CD4-positive, alpha-beta T cell treated with Interferon alpha-2 for 1 hour (primary cell): ENCODE measurements around the gene GLB1L.
"Not testable (repeated sequence)": the region's sequence is repeated elsewhere in the genome, so short reads cannot be mapped to it uniquely, and the experiment has no call there.

Source experiments
- DNase-seq, 2 donors: peaks; one replicate each; pipeline ENCODE4 v3.0.0-alpha.2; 2020 to 2022

Gene GLB1L

DNA sequence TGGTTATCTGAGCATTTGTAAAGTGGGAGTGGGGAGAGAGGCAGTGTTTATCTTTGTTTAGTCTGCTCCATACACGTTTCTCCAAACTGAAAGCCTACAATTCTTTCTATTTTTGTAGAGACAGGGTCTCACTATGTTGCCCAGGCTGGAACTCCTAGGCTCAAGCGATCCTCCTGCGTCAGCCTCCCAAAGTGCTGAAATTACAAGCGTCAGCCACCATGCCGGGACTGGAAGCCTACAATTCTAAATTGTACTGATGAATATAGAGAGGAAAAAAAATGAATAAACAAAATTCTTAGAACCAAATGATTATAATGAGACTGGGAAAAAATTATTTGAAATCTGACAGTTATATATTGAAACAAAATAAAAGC, 40.1 kb downstream of the GLB1L start:
- no peak for DNase-seq

DNA sequence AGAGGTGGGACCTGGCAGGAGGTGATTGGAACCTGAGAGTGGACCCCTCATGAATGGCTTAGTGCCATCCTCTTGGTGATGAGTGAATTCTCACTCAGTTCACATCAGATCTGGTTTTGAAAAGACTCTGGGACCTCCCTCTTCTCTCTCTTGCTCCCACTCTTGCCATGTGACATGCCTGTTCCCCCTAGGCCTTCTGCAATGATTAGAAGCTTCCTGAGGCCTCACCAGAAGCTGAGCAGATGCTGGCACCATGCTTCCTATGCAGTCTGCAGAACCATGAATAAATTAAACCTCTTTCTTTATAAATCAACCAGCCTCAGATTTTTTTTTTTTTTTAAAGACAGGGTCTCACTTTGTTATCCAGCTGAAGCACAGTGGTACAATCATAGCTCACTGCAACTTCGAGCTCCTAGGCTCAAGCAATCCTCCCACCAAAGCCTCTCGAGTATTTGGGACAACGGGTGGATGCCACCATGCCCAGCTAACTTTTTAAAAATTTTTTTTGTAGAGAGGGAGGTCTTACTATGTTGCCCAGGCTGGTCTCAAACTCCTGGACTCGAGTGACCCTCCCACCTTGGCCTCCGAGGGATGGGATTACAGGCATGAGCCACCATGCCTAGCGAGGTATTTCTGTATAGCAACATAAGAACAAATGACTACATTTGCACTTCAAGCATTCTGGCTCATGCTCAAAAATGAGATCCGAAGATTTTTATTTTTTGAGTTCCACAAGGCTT, 40.6 kb downstream of the GLB1L start:
- no peak for DNase-seq

DNA sequence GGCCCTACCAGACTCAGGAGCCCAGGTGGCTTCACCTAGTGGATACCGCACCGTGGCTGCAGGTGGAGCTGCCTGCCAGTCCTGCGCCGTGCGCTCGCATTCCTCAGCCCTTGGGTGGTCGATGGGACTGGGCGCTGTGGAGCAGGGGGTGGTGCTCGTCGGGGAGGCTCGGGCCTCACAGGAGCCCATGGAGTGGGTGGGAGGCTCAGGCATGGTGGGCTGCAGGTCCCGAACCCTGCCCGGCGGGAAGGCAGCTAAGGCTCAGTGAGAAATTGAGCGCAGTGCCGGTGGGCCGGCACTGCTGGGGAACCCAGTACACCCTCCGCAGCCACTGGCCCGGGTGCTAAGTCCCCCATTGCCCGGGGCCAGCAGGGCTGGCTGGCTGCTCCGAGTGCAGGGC, 43.9 kb downstream of the GLB1L start:
- not testable (repeated sequence) for DNase-seq

DNA sequence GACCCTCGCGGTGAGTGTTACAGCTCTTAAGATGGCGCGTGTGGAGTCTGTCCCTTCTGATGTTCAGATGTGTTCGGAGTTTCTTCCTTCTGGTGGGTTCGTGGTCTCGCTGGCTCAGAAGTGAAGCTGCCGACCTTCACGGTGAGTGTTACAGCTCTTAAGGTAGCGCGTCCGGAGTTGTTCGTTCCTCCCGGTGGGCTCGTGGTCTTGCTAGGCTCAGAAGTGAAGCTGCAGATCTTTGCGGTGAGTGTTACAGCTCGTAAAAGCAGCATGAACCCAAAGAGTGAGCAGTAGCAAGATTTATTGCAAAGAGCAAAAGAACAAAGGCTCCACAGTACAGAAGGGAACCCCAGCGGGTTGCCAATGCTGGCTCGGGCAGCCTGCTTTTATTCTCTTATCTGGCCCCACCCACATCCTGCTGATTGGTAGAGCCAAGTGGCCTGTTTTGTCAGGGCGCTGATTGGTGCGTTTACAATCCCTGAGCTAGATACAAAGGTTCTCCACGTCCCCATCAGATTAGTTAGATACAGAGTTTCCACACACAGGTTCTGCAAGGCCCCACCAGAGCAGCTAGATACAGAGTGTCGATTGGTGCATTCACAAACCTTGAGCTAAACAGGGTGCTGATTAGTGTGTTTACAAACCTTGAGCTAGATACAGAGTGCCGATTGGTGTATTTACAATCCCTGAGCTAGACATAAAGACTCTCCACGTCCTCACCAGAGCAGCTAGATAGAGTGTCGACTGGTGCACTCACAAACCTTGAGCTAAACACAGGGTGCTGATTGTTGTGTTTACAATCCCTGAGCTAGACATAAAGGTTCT, 44.5 kb downstream of the GLB1L start:
- peak; percentile 27 to 57 for DNase-seq

DNA sequence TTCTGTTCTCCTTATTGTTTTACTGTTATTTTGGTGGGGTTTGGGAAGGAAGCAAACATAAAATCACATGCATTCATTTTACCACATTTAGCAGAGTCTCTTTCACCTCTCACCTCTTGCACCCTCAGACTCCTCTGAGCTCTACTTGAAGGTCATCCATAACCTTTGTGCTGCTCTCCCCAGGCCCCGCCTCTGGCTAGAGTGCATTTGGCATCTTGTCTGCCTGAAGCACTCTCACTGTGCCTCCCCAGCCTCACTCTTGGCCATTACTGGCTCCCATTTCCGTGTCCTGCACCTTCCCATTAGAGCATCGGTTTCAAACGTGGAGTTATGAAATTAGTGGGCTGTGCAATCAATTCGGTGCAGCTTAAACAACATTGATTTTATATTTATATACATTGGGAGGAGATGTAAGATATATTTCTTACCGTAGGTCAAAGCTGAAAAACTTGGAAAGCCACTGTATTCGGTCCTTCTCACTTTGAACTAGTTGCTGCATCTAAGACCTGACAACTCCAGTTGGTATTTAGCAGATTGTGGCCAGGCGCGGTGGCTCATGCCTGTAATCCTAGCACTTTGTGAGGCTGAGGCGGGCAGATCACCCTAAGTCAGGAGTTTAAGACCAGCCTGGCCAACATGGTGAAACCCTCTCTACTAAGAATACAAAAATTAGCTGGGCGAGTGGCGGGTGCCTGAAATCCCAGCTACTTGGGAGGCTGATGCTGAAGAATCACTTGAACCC, 45.6 kb downstream of the GLB1L start:
- no peak for DNase-seq

DNA sequence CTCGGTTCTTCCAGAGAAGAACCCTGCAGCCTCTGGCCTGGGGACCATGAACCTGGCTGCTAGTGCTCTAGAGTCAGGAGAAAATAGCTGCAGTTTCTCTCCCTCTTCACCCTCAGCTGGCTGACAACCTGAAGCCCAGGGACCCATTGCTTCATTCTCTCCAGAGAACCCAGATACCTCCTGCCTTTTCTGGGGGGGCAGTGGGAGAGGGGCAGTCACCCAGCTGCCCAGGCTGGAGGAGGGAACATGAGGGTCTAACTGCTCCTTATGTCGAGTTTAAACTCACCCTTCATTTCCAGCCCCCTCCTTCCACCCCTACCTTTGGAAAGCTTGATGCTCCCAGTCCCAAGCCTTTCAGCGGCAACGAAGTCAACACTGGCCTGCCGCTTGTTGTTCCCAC, 46.3 kb downstream of the GLB1L start:
- DNase-seq: no peak

DNA sequence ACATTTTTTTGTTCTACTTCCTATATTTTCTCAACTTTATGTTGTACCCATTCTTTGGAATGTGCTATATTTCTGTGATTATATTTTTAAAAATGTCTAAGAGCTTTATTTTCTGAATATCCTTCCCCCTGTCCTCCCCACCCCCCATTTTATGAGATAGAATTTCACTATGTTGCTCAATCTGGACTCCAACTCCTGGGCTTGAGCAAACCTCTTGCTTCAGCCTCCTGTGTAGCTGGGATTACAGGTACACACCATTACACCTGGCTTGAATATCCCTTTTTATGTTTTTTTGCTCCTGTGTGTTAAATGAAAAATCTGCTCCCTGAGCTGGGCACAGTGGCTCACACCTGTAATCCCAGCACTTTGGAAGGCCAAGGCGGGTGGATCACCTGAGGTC, 47.9 kb downstream of the GLB1L start:
- no peak for DNase-seq

DNA sequence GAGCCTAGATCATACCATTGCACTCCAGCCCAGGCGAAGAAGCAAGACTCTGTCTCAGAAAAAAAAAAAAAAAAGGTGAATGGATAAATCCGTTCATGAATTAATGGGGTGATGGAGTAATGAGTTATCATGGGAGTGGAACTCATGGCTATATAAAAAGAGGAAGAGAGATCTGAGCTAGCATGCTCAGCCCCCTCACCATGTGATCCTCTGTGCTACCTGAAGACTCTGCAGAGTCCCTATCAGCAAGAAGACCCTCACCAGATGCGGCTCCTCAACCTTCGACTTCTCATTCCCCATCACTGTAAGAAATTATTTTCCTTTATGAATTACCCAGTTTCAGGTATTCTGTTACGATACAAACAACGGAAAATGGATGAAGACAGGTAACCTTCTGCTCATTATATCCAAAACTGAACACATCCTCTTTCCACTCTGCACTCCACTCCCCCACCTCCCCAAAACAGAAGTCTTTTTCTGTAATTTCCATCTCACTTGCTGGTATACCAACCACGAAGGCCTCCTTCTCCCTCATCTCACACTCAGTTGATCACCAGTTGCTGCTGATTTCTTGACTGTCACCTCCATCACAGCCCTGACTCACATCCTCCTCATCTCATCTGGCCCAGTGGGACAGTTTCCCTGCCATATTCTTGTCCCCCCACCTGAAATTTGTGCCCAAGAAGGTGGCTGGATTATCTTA, 58.3 kb downstream of the GLB1L start:
- no peak for DNase-seq
